Measurements from ENCODE around the gene PUM1.

- no peak for TF ChIP-seq POLR2AphosphoS5 (IDR thresholded peaks at IDR 0.05; ENCODE audit: low read depth, low read length)
- TF ChIP-seq, protein P1, sequence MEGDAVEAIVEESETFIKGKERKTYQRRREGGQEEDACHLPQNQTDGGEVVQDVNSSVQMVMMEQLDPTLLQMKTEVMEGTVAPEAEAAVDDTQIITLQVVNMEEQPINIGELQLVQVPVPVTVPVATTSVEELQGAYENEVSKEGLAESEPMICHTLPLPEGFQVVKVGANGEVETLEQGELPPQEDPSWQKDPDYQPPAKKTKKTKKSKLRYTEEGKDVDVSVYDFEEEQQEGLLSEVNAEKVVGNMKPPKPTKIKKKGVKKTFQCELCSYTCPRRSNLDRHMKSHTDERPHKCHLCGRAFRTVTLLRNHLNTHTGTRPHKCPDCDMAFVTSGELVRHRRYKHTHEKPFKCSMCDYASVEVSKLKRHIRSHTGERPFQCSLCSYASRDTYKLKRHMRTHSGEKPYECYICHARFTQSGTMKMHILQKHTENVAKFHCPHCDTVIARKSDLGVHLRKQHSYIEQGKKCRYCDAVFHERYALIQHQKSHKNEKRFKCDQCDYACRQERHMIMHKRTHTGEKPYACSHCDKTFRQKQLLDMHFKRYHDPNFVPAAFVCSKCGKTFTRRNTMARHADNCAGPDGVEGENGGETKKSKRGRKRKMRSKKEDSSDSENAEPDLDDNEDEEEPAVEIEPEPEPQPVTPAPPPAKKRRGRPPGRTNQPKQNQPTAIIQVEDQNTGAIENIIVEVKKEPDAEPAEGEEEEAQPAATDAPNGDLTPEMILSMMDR (IDR thresholded peaks at IDR 0.05): no peak
- TF ChIP-seq REST (IDR thresholded peaks at IDR 0.05; ENCODE audit: insufficient read depth in 1 of 2, low read depth in 2 of 2, low read length in 1 of 2): no peak
- no peak for TF ChIP-seq SIN3A (IDR thresholded peaks at IDR 0.05; ENCODE audit: borderline replicate concordance, insufficient read depth, low read depth, low read length)
- TF ChIP-seq TCF7L2 (IDR thresholded peaks at IDR 0.05; ENCODE audit: low read depth, low read length): no peak
Measured at GRCh38 chr1:30990591-30990990, 74.9 kb downstream of the PUM1 start.

All from Panc1 (cell line).